ENCODE results near the gene IRGQ. TPM values are rescaled to one million over a fixed set of nuclear protein-coding genes. Genes with fewer than 3 reads are reported as not detected.

IRGQ gene
- total RNA-seq, 1 experiment from 2014 or later, result 38.1 TPM

GRCh38 chr19:43586346-43586745, 9.6 kb downstream of the IRGQ start:
- POLR2A ChIA-PET, result no interaction called here

More at GRCh38 chr19:43586346-43586745, 9.6 kb downstream of the IRGQ start:
- DNase-seq (ENCODE audit: low spot score), result no peak
- no peak for TF ChIP-seq MXD4 (CRISPR knock-in tag; IDR thresholded peaks at IDR 0.05; ENCODE audit: borderline replicate concordance)
- TF ChIP-seq AR (CRISPR knock-in tag; IDR thresholded peaks at IDR 0.05), result no peak
- TF ChIP-seq TP53 (CRISPR knock-in tag; IDR thresholded peaks at IDR 0.05), result no peak
- no peak for TF ChIP-seq PRRX2 (CRISPR knock-in tag; IDR thresholded peaks at IDR 0.05)
- TF ChIP-seq FOXK1 (CRISPR knock-in tag; IDR thresholded peaks at IDR 0.05), result no peak
- no peak for TF ChIP-seq JUN (CRISPR knock-in tag; IDR thresholded peaks at IDR 0.05)
- TF ChIP-seq TCF7 (CRISPR knock-in tag; IDR thresholded peaks at IDR 0.05; ENCODE audit: low read depth), result no peak
- no peak for TF ChIP-seq ZNF671 (CRISPR knock-in tag; IDR thresholded peaks at IDR 0.05)
- no peak for TF ChIP-seq NFATC4 (CRISPR knock-in tag; IDR thresholded peaks at IDR 0.05)
- no peak for TF ChIP-seq JAZF1 (CRISPR knock-in tag; IDR thresholded peaks at IDR 0.05)
- TF ChIP-seq ELF4 (CRISPR knock-in tag; IDR thresholded peaks at IDR 0.05; ENCODE audit: low read depth), result no peak
- TF ChIP-seq OVOL2 (CRISPR knock-in tag; IDR thresholded peaks at IDR 0.05; ENCODE audit: borderline replicate concordance), result no peak
- TF ChIP-seq ZNF512 (CRISPR knock-in tag; IDR thresholded peaks at IDR 0.05; ENCODE audit: borderline replicate concordance), result no peak
- TF ChIP-seq ATF6 (CRISPR knock-in tag; IDR thresholded peaks at IDR 0.05), result no peak
- TF ChIP-seq ATF2 (CRISPR knock-in tag; IDR thresholded peaks at IDR 0.05; ENCODE audit: borderline replicate concordance, low read depth), result no peak
- no peak for TF ChIP-seq ZNF532 (CRISPR knock-in tag; IDR thresholded peaks at IDR 0.05; ENCODE audit: borderline replicate concordance)
- no peak for TF ChIP-seq ZNF425 (CRISPR knock-in tag; conservative IDR thresholded peaks at IDR 0.05)
- TF ChIP-seq IRF2 (CRISPR knock-in tag; IDR thresholded peaks at IDR 0.05; ENCODE audit: borderline replicate concordance, low read depth), result no peak
- no peak for TF ChIP-seq ZNF263 (CRISPR knock-in tag; IDR thresholded peaks at IDR 0.05; ENCODE audit: low read depth)
- no peak for TF ChIP-seq ZNF138 (CRISPR knock-in tag; conservative IDR thresholded peaks at IDR 0.05)
- Mint-ChIP-seq H3K9me3 (no peaks in the 10 kb centered on the region), H3K27me3 (ENCODE audit: low read depth) (no peaks in the 10 kb centered on the region), H3K27ac (no peak overlapping the region), H3K36me3 (peaks cover 13% of the 10 kb centered on the region; the same call in 1 of the 2 replicates), H3K4me1 (peaks cover 8% of the 10 kb centered on the region), H3K4me3 (no peak overlapping the region)
- CTCF ChIA-PET, result interaction anchor here (0.8 to 8.3 kb wide), 3 partner anchors 9 to 66 kb away, joined by 3 to 53 read pairs (median 3); partner anchors contain the start of genes IRGQ and ZNF576
- ATAC-seq, result no peak

Data from WTC11 (cell line).